HG02763 (cell line): Measurements from ENCODE around the gene KRT12.
"Not testable (repeated sequence)": the region's sequence is repeated elsewhere in the genome, so short reads cannot be mapped to it uniquely, and the experiment has no call there.

Source experiments
- ATAC-seq: cut with Tn5 transposase; IDR thresholded peaks from one replicate; pipeline ENCODE4 v1.9.1; 2021; ENCODE audit warnings: mild to moderate bottlenecking, moderate library complexity; ENCODE audit not compliant: unreplicated experiment

Gene KRT12

GRCh38 chr17:40884708-40885512, 17.9 kb upstream of the KRT12 start, which contains the start of gene KRT20:
Gene KRT20 (minus strand): TSS chr17:40885242. CDS start chr17:40885185, 57 bp downstream.
- ATAC-seq, result no peak

DNA sequence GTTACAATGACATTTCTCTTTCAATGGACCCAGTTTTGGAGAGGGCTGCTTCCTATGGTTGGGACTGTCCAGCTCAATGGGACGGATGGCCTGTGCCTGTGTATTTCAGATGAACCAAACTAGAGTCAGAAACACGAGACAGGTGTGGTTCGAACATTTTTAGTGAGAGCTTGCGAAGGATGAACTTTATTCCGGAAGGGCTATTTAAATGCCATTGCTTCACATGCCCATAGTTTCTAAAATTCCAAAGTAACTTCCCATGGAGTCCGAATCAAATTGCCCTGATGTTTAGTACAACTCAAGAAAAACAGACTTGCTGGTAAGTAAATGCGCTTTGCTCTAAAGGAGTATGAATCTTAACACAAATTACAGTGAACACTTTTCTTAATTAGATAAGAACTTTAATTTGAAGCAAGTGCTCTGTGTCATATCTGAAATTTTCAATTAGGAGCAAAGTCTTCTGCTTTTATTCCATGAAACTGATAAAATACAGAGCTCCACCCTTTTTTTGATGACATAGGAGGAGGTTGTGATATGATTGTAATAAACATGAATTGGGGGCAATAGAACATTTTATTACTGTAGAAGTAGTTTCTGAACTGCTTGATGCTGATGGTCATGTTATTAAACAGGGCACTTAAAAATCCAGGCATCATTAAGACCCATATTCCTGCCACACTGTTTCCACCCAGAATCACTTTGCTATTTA, 16.8 kb upstream of the KRT12 start:
- no peak for ATAC-seq

- ATAC-seq, result no peak
Observed at GRCh38 chr17:40883031-40883430, 16.0 kb upstream of the KRT12 start.

DNA sequence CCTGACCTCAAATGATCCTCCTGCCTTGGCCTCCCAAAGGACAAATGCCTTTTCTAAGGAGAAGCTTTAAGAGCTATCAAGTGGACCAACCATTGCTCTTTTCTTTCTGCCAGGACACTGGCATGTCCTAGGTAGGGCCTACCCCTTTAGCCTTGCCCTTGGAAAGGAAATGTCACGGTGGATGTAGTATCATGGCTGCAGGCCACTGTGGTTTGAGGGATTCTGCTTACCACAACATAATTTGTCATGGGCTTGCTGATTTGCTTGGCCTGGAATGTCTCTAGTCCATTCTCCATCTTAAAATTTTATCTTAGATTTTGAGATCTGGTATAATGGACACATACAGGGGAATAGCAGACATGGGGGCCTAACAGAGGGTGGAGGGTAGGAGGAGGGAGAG, 12.0 kb upstream of the KRT12 start:
- no peak for ATAC-seq

GRCh38 chr17:40878044-40878443, 11.0 kb upstream of the KRT12 start:
- no peak for ATAC-seq

DNA sequence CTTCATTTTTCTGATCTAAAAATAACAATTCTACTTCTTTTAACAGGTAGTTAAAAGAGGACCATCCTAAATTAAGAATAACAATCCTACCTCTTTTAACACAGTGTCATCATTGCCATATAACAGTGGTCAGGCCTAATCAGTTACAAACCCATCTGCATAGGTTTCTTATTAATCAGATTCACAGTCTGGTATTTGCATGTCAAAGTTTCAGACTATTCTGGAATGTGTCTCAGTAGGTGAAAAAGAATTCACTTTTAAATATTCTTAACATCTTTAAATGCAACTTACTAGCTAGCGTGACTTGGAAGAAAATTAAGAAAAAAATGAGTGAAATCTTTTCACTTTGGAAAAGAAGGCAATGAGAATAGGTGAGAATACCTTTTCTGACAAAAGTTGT, 6.8 kb upstream of the KRT12 start:
- ATAC-seq, result no peak

- ATAC-seq, result no peak
Observed at GRCh38 chr17:40873255-40873654, 6.2 kb upstream of the KRT12 start.

- ATAC-seq, result no peak
Observed at GRCh38 chr17:40872416-40872815, 5.4 kb upstream of the KRT12 start.

DNA sequence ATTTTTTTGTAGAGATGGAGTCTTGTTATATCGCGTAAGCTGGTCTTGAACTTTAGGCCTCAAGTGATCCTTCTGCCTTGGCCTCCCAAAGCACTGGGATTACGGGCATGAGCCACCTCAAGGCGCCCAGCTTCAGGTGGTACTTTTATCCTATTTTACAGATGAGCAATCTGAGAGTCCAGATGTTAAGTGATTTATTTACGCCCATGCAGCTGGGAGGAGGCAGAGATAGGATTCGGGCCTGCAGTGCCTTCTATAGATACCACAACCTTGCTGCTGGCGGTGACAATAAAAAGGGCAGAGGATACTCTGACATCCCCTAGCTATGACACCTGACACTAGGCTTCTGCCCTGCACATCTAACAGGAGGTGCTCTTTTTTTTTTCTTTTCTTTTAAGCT, 4.3 kb upstream of the KRT12 start:
- no peak for ATAC-seq

DNA sequence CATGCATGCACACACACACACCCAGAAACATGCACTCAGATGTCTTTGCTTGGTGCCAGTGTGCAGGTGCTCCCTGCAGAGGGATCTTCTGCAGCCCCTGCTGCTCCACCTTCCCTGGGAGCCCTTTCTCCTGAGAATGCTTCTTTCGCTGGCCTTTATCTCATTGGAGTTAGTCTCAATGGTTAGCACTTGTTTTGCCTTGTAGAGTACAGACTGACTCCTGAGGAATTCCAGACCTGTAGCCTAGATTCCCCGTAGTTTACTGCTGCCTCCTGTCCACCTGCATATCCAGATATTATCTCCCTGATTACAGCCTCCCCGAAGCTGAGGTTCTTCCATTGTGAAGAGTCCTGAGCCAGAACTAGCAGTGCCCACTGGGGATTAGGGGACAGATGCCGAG, 3.1 kb upstream of the KRT12 start:
- no peak for ATAC-seq

- ATAC-seq, result no peak
Observed at GRCh38 chr17:40864661-40865390, 2.2 kb downstream of the KRT12 start.

DNA sequence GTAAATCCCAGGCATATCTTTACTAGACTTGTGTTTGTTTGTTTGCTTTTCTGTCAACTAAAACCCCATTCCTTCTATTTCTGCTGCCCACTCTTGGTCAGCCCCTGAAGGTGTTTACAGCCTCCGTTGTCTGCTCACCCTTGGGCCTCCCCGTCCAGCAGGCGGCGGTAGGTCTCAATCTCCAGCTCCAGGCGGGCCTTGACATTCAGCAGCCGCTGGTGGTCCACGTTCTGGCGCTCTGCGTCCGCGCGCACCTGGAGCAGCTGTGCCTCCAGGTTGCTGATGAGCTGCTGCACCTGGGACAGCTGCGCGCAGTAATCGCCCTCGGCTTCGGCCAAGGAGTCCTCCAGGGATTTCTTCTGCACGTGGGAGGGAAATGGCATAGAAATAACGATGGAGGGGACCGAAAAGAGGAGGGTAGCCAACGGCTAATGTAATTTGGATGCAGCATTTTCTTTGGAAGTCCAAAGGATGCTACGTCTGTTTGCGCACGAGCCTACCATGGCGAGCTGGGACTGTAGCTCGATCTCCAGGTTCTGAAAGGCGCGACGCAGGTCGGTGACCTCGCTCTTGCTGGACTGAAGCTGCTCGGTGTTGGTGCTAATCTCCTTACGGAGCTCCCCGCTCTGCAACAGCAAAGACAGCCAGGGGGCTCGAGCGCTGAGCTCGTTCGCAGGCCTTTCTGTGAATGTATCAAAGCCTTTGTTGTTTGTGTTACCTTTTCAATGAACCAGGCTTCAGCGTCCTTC, 3.9 kb downstream of the KRT12 start:
- no peak for ATAC-seq

DNA sequence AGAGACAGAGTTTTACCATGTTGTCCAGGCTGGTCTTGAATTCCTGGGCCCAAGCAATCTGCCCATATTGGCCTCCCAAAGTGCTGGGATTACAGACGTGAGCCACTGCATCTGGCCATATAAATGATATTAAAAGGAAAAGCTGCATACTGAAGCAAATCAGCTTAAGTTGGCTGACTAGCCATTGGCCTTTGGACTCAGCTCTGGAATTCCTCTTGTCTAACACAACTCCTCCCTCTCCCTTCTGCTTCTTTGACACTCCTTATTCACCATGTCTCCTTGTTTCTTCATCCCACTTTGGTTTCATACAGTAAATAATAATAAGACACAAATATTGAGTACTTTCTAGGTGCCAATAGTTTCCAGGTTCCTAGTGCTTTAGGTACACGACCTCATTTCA, 7.5 kb downstream of the KRT12 start:
- no peak for ATAC-seq

GRCh38 chr17:40858667-40859066, 8.4 kb downstream of the KRT12 start:
- ATAC-seq, result not testable (repeated sequence)

GRCh38 chr17:40857535-40857934, 9.5 kb downstream of the KRT12 start:
- no peak for ATAC-seq

GRCh38 chr17:40854175-40854814, 12.7 kb downstream of the KRT12 start:
- ATAC-seq, result no peak

DNA sequence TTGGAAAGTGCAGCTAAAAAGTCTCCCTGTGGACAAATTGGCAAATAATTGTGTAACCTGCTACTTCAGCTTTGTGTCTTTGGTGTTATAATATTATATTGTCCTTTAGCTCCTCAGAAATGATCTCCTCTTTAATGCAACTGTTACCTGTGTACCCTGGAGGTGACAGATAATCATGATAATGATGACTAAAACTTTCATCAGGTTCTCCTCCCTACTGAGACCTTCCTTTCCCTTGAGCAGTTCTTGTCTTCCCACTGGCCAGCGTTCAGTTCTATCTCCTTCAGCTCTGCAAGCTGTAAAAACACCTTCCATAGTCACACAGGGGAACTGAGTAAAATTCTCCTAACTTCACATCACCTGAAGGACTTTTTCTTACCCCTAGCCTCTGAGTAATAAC, 14.7 kb downstream of the KRT12 start:
- no peak for ATAC-seq

DNA sequence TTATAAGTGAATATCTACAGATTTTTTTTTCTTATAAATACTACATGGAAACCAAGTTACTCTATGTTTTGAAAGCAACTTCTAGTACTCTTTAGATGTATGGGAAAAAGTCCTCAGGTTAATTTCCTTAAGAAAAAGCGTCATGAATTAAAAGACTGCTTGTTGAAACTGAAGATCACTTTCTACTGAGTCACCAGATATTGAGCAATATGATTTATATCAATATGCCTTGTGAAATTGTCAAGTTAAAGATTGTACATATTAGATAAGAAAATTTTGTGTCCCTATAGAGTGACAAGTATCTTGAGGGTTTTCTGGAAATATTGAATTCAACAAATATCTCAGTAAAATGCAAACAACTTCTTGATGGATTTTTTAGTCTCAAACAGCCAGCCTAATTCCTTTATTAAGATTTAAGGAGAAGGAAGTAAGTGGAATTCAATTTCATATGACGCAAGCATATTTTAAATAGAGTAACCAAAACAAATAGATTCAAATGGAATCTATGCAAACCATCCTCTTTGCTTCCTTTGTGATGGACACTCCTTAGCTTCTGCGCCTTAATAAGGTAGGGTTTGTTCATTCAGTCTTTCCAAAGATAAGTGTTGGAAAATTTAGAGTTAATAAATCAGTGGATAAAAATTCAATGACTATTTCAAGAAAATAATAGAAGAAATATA, 16.6 kb downstream of the KRT12 start:
- ATAC-seq, result no peak

DNA sequence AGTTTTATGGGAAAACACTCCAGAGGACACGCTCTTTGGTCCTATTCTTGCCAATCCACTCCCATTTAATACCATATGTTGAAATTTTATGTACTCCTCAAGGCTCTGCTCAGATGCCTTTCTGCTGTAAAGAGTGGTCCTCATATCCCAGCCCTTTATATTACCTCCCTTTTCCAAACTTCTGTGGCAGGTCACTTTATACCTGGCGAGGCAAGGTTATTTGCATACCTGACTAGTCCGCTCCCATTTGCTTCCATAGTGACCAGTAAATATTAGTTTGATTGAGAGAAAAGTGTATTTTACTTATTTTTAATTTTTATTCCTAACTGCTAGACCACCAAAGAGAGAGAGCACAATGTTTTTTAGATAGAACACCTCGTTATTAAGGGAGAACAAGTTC, 17.3 kb downstream of the KRT12 start:
- ATAC-seq, result no peak
